Left renal pelvis (tissue), 4 donors: ENCODE data around the gene GABRD. TPM values are rescaled to one million over a fixed set of nuclear protein-coding genes. Genes with fewer than 3 reads are reported as not detected.

Source experiments
- DNase-seq, 4 donors: peaks; one replicate each; pipeline ENCODE4 v3.0.0-alpha.2; 2013; ENCODE audit warnings: low read depth in 4 of 4, low spot score in 3 of 4
- polyA plus RNA-seq, 4 donors: library from polyadenylated mRNA; unstranded; fragments of 120-200 nt; gene quantifications; one replicate each; pipeline ENCODE4 v1.2.1, GENCODE V29; 2013; ENCODE audit not compliant: insufficient read length in 4 of 4

The GABRD gene
- polyA plus RNA-seq, 4 donors, result 0.86 to 1.6 (median 1.1) TPM

DNA sequence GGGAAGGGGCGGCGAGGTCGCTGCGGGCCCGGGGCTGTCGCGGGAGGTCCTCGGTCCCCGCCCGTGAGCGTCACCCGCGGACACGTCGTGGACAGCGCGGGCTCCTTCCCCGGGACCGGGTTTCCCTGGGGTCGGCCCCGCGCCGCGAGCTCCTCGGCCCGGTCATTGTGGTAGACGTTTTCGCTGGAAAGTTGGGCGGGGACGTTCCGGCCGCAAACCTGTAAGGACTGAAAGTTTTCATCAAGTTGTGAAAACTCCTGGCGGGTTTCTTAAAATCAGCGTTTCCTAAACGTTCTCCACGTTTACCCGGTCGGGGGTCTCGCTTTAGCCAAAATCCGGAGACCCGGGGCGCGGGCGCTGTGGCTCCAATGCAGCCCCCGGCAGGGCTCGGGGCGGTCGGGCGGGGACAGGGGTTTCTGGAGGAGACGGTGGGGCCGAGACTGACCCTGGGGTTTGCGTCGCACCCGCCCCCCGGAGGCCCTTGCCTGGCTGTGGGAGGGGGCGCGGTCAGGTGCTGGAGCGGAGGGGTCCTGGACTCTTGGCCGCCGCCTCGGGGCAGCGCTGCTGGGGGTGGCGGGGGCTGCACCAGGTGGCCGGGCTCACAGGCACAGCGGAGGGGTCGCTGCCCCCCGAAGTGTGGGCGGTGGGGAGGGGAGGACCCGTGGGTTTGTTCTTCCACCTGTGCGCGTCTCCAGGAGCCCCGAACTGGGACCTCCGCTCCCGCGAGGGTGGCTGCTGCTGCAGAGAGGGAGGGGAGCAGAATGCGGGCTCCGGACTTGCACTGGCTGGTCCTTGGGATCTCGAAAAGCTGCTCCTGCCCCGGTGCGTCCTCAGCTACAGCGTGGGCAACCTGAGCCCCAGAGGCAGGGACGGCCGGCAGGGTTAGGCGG, 31.9 kb downstream of the GABRD start:
- no peak for DNase-seq

- DNase-seq, result no peak
These were observed 33.0 kb downstream of the GABRD start for GRCh38 chr1:2052054-2052679.

- no peak for DNase-seq
These were observed 33.6 kb downstream of the GABRD start for GRCh38 chr1:2052756-2053155.

- DNase-seq, result no peak
These were observed 34.1 kb downstream of the GABRD start for GRCh38 chr1:2053217-2053616.

GRCh38 chr1:2053784-2054376, 34.7 kb downstream of the GABRD start:
- DNase-seq, result no peak

- DNase-seq, result no peak
These were observed 35.4 kb downstream of the GABRD start for GRCh38 chr1:2054560-2054959.

- DNase-seq, result no peak
These were observed 36.9 kb downstream of the GABRD start for GRCh38 chr1:2055911-2056575.

GRCh38 chr1:2056955-2057590, 37.9 kb downstream of the GABRD start:
- no peak for DNase-seq

- DNase-seq, result no peak
These were observed 40.3 kb downstream of the GABRD start for GRCh38 chr1:2059290-2059953.

DNA sequence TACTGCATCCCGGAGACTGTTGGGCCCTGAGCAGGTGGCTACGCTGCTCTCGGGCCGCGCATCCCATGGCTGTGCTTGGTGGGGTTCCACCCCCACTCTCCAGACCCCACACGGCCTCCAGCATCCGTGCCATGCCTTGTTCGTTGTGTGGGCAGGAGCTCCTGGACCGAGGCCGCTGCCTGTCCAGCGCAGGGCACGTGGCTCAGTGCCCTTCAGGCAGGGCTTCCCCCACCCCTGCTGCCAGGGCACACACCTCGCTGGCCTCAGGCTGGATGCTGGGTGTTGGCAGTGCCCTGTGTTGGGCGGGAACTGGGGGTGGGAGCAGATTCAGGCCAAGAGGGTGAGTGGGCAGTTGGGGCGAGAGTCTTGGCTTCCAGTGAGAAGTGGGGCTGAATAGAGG, 40.9 kb downstream of the GABRD start:
- no peak for DNase-seq

DNA sequence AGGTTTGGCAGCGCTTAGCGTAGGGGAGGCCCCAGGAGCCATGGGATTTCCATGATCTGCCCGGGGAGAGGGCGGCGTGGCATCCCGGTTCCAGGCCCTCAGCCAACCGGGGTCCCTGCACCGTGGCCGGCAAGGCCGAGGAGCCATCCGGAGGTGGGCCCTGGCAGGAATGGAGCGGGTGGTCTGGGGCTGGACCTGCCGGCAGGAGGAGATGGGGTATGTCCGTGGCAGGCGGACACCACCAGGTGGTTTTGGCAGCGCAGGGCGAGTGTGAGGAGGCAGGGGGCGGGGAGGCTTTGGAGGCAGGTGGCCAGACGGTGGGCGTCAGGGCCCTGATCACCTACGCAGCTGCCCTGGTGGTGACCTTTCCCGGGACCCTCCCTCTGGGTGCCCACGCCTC, 41.4 kb downstream of the GABRD start:
- DNase-seq, result no peak

- DNase-seq, result no peak
These were observed 42.1 kb downstream of the GABRD start for GRCh38 chr1:2061065-2061778.

GRCh38 chr1:2065699-2066098, 46.6 kb downstream of the GABRD start:
- no peak for DNase-seq

GRCh38 chr1:2067393-2067792, 48.2 kb downstream of the GABRD start:
- no peak for DNase-seq

- no peak for DNase-seq
These were observed 48.8 kb downstream of the GABRD start for GRCh38 chr1:2067981-2068380.

DNA sequence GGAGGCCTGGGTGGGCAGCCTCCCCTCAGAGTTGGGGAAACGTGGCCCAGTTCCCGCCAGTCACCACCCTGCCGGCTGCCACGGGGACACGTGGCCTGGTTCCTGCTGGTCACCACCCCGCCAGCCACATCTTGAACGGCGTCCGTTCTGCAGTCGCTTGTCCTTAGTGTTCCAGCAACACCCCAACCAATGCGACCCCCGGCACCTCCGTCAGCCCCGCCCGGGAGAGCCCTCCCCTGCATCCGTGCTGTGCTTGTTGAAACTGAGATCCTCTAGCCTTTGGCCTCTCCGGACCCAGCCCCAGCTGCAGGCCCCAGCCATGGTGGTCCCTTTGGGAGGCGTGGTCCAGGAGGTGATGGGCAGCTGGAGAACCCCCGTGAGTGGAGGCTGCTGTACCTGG, 49.8 kb downstream of the GABRD start:
- DNase-seq, result no peak

GRCh38 chr1:2070016-2070415, 50.9 kb downstream of the GABRD start:
- no peak for DNase-seq

DNA sequence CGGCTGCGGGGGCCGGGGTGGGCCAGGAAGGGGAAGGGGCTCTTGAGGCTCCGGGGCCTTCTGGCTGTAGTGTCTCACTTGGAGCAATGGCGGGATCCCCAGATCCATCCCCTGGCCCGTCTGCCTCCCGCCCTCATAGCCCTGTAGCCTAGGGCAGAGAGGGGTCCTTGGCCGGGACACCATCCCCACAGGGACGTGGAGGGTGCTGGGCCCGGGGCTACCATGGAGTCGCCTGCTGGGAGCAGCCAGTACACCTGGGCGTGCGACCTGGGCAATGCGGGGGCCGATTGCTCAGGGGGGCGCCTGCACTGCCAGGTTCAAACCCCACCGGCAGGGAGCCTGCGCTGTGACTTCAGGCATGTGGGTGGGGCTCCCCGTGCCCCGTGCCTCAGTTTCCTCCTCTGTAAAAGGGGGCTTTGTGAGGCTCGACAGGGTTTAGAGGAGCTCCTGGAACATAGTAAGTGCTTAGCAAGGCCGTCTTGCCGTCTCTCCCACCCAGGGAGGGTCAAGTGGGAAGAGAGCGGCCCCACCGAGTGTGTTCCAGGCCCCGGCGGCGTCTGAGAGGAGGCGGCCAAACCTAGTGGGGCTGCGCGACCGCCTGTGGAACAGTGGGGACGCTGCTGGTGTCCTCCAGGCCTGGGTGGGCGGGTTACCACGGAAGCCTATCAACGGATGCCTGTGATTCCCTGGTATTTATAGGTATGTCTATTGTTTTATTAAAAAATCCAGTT, 51.8 kb downstream of the GABRD start:
- DNase-seq, result no peak
